Measurements from ENCODE around the gene SPINK5. TPM values are rescaled to one million over a fixed set of nuclear protein-coding genes. Genes with fewer than 3 reads are reported as not detected.

SPINK5 gene
- polyA plus RNA-seq, 1 experiment, result not detected

- Histone ChIP-seq H3K36me3 (ENCODE audit: control insufficient read depth, insufficient read depth, low read length) (no peaks in the 10 kb centered on the region), H3K4me3 (ENCODE audit: low read depth, low read length) (no peak overlapping the region), H3K27me3 (ENCODE audit: control insufficient read depth, insufficient read depth, low read length) (no peaks in the 10 kb centered on the region)
- ChIA-PET POLR2A (no interaction called here), CTCF (no interaction called here)
- DNase-seq (ENCODE audit: low read depth), result no peak
- no peak for TF ChIP-seq CTCF (IDR thresholded peaks at IDR 0.05; ENCODE audit: insufficient read depth, low read depth, low read length)
Measured at GRCh38 chr5:148060309-148060708, 3.5 kb upstream of the SPINK5 start.

- Histone ChIP-seq H3K27me3 (ENCODE audit: control insufficient read depth, insufficient read depth, low read length) (no peaks in the 10 kb centered on the region), H3K4me3 (ENCODE audit: low read depth, low read length) (no peak overlapping the region), H3K36me3 (ENCODE audit: control insufficient read depth, insufficient read depth, low read length) (no peaks in the 10 kb centered on the region)
- ChIA-PET POLR2A (no interaction called here), CTCF (no interaction called here)
- DNase-seq (ENCODE audit: low read depth), result no peak
- TF ChIP-seq CTCF (IDR thresholded peaks at IDR 0.05; ENCODE audit: insufficient read depth, low read depth, low read length), result no peak
Measured at GRCh38 chr5:148060881-148061280, 2.9 kb upstream of the SPINK5 start.

GRCh38 chr5:148070621-148071020 is 6.8 kb downstream of the SPINK5 start:
- CTCF ChIA-PET, result interaction anchor here (1.3 kb wide), 1 partner anchor 11 kb away, joined by 4 read pairs; no protein-coding TSS in a partner anchor
- H3K36me3 ChIP-seq (ENCODE audit: control insufficient read depth, insufficient read depth, low read length), result no peaks in the 10 kb centered on the region
- DNase-seq (ENCODE audit: low read depth), result no peak
- no peaks in the 10 kb centered on the region for H3K27me3 ChIP-seq (ENCODE audit: control insufficient read depth, insufficient read depth, low read length)
- no peak overlapping the region for H3K4me3 ChIP-seq (ENCODE audit: low read depth, low read length)
- POLR2A ChIA-PET, result no interaction called here
- TF ChIP-seq CTCF (IDR thresholded peaks at IDR 0.05; ENCODE audit: insufficient read depth, low read depth, low read length), result no peak

- no peaks in the 10 kb centered on the region for H3K36me3 ChIP-seq (ENCODE audit: control insufficient read depth, insufficient read depth, low read length)
- no peak overlapping the region for H3K4me3 ChIP-seq (ENCODE audit: low read depth, low read length)
- POLR2A ChIA-PET, result no interaction called here
- CTCF ChIA-PET, result no interaction called here
- DNase-seq (ENCODE audit: low read depth), result no peak
- TF ChIP-seq CTCF (IDR thresholded peaks at IDR 0.05; ENCODE audit: insufficient read depth, low read depth, low read length), result no peak
- no peaks in the 10 kb centered on the region for H3K27me3 ChIP-seq (ENCODE audit: control insufficient read depth, insufficient read depth, low read length)
Measured at GRCh38 chr5:148072207-148072606, 8.4 kb downstream of the SPINK5 start.

- no peak for TF ChIP-seq CTCF (IDR thresholded peaks at IDR 0.05; ENCODE audit: insufficient read depth, low read depth, low read length)
- ChIA-PET CTCF (no interaction called here), POLR2A (no interaction called here)
- no peaks in the 10 kb centered on the region for H3K27me3 ChIP-seq (ENCODE audit: control insufficient read depth, insufficient read depth, low read length)
- no peak overlapping the region for H3K4me3 ChIP-seq (ENCODE audit: low read depth, low read length)
- DNase-seq (ENCODE audit: low read depth), result no peak
- H3K36me3 ChIP-seq (ENCODE audit: control insufficient read depth, insufficient read depth, low read length), result no peaks in the 10 kb centered on the region
Measured at GRCh38 chr5:148075529-148075928, 11.7 kb downstream of the SPINK5 start.
